ENCODE results near the gene PHLDA2.
"Not testable (repeated sequence)": the region's sequence is repeated elsewhere in the genome, so short reads cannot be mapped to it uniquely, and the experiment has no call there.

Gene PHLDA2

DNA sequence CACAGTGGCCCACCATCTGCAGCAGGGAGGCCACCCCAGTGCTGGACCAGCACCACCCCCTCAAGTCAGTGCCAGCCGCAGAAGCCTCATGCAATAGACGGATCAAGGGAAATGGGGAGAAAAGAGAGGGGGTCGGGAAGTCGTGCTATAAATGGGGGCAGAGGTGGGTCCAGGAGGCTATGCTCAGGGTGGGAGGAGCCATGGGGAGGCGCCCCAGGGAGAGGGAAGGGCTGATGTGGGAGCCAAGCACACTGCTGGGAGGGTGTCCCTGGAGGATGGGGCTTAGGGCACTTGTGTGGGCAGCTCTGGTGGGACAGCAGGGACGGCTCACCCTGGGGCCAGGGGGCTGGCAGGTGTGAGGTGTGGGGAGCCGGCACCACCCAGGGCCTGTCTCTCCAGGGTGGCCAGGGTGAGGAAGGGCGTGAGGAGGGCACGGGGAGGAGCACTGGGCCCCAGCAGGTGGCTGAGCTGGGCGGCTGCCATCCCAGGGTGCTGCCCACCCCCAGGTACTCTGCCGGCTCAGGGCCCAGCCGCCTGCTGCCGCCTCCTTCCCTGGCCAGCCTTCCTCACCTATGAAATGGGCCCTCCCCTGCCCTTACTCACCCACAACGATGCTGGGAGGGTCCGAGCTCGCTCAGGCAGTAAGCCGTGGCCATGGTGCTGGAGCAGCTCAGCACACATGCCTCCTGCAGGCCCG lies 18.0 kb downstream of the PHLDA2 start:
- TF ChIP-seq ELF4 (IDR thresholded peaks at IDR 0.05), result no peak
- no peak for TF ChIP-seq BHLHE40 (IDR thresholded peaks at IDR 0.05; ENCODE audit: borderline replicate concordance)
- TF ChIP-seq ARNT (IDR thresholded peaks at IDR 0.05), result no peak
- no peak for TF ChIP-seq CTBP1 (IDR thresholded peaks at IDR 0.05; ENCODE audit: borderline replicate concordance)
- TF ChIP-seq L3MBTL2 (conservative IDR thresholded peaks at IDR 0.05), result no peak
- TF ChIP-seq FOXA1 (IDR thresholded peaks at IDR 0.05), result no peak
- no peak for TF ChIP-seq TARDBP (IDR thresholded peaks at IDR 0.05)
- no peak for TF ChIP-seq HDGF (IDR thresholded peaks at IDR 0.05; ENCODE audit: borderline replicate concordance)
- no peak for TF ChIP-seq FOXK2 (IDR thresholded peaks at IDR 0.05)
- TF ChIP-seq SUZ12 (IDR thresholded peaks at IDR 0.05), result no peak
- DNase-seq (ENCODE audit: extremely low spot score), result no peak
- ChIA-PET CTCF (interaction anchor here (0.6 kb wide), 1 partner anchor 8 kb away, joined by 3 read pairs; no protein-coding TSS in a partner anchor), POLR2A (interaction anchor here (1.7 kb wide), 1 partner anchor 18 kb away, joined by 6 read pairs; the partner anchor contains the start of gene PHLDA2)

DNA sequence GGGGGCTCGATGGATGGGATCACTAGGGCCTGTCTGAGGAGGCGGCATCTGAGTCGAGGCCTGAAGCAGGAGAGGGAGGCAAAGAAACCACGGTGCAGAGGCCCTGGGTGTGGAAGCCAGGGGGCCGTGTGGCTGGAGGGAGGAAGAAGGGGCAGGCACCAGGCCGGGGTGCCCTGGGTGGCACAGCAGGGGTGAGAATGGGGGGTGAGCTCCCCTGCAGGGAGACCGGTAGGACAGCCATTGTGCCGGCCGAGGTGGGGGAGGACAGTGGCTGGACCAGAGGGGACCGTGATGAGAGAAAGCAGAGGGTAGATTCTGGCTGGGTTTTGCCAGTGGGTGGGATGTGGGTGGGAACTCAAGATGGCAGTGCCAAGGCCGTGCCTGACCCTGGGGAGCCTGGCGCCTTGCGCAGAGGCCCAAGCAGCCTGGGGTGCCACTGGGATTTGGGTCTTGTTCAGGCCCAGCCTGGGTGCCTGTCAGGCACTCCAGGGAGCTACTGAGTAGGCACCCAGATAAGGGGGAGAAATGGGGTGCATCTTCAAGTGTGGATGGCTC lies 18.7 kb downstream of the PHLDA2 start:
- ChIA-PET CTCF (no interaction called here), POLR2A (interaction anchor here (1.7 kb wide), 1 partner anchor 19 kb away, joined by 6 read pairs; the partner anchor contains the start of gene PHLDA2)
- no peak for DNase-seq (ENCODE audit: extremely low spot score)
- no peak for TF ChIP-seq L3MBTL2 (conservative IDR thresholded peaks at IDR 0.05)
- no peak for TF ChIP-seq FOXM1 (IDR thresholded peaks at IDR 0.05; ENCODE audit: borderline replicate concordance)
- TF ChIP-seq LEF1 (IDR thresholded peaks at IDR 0.05; ENCODE audit: borderline replicate concordance), result no peak
- no peak for TF ChIP-seq FOXA1 (IDR thresholded peaks at IDR 0.05)
- TF ChIP-seq ZNF384 (IDR thresholded peaks at IDR 0.05), result no peak
- no peak for TF ChIP-seq SP1 (IDR thresholded peaks at IDR 0.05)
- no peak for TF ChIP-seq NFRKB (IDR thresholded peaks at IDR 0.05)
- no peak for TF ChIP-seq SUZ12 (IDR thresholded peaks at IDR 0.05)
- TF ChIP-seq TARDBP (IDR thresholded peaks at IDR 0.05), result no peak
- TF ChIP-seq ARNT (IDR thresholded peaks at IDR 0.05), result no peak
- no peak for TF ChIP-seq CTBP1 (IDR thresholded peaks at IDR 0.05; ENCODE audit: borderline replicate concordance)
- TF ChIP-seq FOXK2 (IDR thresholded peaks at IDR 0.05), result no peak
- no peak for TF ChIP-seq BHLHE40 (IDR thresholded peaks at IDR 0.05; ENCODE audit: borderline replicate concordance)
- TF ChIP-seq HDGF (IDR thresholded peaks at IDR 0.05; ENCODE audit: borderline replicate concordance), result no peak
- TF ChIP-seq, protein P1, sequence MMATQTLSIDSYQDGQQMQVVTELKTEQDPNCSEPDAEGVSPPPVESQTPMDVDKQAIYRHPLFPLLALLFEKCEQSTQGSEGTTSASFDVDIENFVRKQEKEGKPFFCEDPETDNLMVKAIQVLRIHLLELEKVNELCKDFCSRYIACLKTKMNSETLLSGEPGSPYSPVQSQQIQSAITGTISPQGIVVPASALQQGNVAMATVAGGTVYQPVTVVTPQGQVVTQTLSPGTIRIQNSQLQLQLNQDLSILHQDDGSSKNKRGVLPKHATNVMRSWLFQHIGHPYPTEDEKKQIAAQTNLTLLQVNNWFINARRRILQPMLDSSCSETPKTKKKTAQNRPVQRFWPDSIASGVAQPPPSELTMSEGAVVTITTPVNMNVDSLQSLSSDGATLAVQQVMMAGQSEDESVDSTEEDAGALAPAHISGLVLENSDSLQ (IDR thresholded peaks at IDR 0.05), result no peak

DNA sequence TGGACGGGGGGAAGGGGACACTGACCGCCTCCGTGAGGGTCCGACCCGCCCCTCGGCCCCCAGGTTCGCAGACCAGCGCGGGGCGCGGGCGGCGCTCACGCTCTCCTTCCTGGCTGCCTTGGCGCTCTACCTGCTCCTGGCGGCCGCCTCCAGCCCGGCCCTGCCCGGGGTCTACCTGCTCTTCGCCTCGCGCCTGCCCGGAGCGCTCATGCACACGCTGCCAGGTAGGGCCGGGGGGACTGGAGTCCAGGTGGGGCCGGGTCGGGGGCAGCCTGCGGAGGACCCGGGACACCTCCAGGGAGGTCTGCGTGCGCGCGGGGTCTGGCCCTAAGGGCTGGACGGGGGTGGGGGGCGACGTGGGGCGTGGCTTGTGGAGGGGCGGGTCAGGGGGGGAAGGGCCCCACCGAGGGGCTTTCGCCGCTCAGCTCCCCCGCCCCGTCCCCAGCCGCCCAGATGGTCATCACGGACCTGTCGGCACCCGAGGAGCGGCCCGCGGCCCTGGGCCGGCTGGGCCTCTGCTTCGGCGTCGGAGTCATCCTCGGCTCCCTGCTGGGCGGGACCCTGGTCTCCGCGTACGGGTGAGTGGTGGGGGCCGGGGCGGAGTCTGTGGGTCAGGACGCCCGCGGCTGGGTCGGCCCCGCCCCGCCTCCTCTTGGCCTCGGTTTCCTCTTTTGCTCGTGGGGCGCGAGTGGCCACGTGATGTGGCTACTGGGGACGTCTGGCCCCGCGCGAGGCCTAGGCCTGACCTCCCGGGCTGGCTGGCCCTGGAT lies 19.9 kb downstream of the PHLDA2 start:
- TF ChIP-seq, protein P1 (IDR thresholded peaks at IDR 0.05), result no peak
- TF ChIP-seq FOXM1 (IDR thresholded peaks at IDR 0.05; ENCODE audit: borderline replicate concordance) (no peak), ARNT (IDR thresholded peaks at IDR 0.05) (no peak), NFRKB (IDR thresholded peaks at IDR 0.05) (no peak), LEF1 (IDR thresholded peaks at IDR 0.05; ENCODE audit: borderline replicate concordance) (no peak), ZNF384 (IDR thresholded peaks at IDR 0.05) (no peak), CTBP1 (IDR thresholded peaks at IDR 0.05; ENCODE audit: borderline replicate concordance) (no peak), SUZ12 (IDR thresholded peaks at IDR 0.05) (no peak), L3MBTL2 (conservative IDR thresholded peaks at IDR 0.05) (no peak), SP1 (IDR thresholded peaks at IDR 0.05) (no peak), HDGF (IDR thresholded peaks at IDR 0.05; ENCODE audit: borderline replicate concordance) (no peak), FOXA1 (IDR thresholded peaks at IDR 0.05) (no peak), BHLHE40 (IDR thresholded peaks at IDR 0.05; ENCODE audit: borderline replicate concordance) (no peak), FOXK2 (IDR thresholded peaks at IDR 0.05) (no peak), TARDBP (IDR thresholded peaks at IDR 0.05) (no peak), ELF4 (IDR thresholded peaks at IDR 0.05) (no peak)
- POLR2A ChIA-PET, result no interaction called here
- CTCF ChIA-PET, result no interaction called here
- no peak for DNase-seq (ENCODE audit: extremely low spot score)

DNA sequence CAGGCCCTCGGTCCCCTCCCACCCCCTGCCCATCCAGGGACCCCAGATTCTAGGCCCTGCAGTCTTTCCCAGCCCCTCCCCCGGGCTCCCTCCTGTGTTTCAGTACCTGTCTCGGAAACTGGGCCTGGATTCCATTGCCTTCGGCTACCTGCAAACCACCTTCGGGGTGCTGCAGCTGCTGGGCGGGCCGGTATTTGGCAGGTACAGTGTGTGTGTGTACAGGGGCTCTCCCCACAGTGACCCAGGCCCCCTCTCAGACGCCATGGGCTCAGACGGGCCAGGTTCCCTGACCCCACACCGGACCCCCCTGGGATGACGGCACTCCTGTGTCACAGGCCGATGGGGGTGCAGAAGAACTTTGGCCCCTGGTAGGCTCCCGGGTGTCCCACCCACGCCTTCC lies 21.1 kb downstream of the PHLDA2 start:
- ChIA-PET POLR2A (no interaction called here), CTCF (no interaction called here)
- TF ChIP-seq ELF4 (IDR thresholded peaks at IDR 0.05), result no peak
- TF ChIP-seq CTBP1 (IDR thresholded peaks at IDR 0.05; ENCODE audit: borderline replicate concordance), result no peak
- TF ChIP-seq NFRKB (IDR thresholded peaks at IDR 0.05), result no peak
- TF ChIP-seq SP1 (IDR thresholded peaks at IDR 0.05), result no peak
- no peak for TF ChIP-seq FOXM1 (IDR thresholded peaks at IDR 0.05; ENCODE audit: borderline replicate concordance)
- no peak for TF ChIP-seq FOXA1 (IDR thresholded peaks at IDR 0.05)
- no peak for TF ChIP-seq L3MBTL2 (conservative IDR thresholded peaks at IDR 0.05)
- no peak for TF ChIP-seq LEF1 (IDR thresholded peaks at IDR 0.05; ENCODE audit: borderline replicate concordance)
- TF ChIP-seq, protein P1 (IDR thresholded peaks at IDR 0.05), result no peak
- DNase-seq (ENCODE audit: extremely low spot score), result no peak

DNA sequence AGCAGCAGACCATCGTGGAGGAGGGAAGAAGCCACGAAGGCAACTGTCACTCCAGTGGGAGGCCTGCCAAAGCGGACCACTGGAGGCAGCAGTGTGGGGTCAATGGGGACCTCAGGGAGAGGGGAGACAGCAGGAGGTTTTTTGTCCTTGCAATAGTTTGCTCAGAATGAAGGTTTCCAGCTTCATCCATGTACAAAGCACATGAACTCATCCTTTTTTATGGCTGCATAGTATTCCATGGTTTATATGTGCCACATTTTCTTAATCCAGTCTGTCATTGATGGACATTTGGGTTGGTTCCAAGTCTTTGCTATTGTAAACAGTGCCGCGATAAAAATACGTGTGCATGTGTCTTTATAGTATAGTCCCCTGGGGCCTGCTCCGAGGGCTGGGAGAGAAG lies 23.9 kb downstream of the PHLDA2 start:
- POLR2A ChIA-PET, result not testable (repeated sequence)

More for the DNA sequence above, 23.9 kb downstream of the PHLDA2 start:
- CTCF ChIA-PET; DNase-seq (ENCODE audit: extremely low spot score): not testable (repeated sequence)

Measured in HEK293T (cell line).